Cardiac muscle cell (in vitro differentiated cells and primary cell): Measurements from ENCODE around the gene NAV2. TPM values are rescaled to one million over a fixed set of nuclear protein-coding genes. Genes with fewer than 3 reads are reported as not detected.

Experiments
- DNase-seq, 2 donors: peaks; one replicate each; pipeline versions ENCODE4 v3.0.0 to v3.0.0-alpha.2; 2010 to 2017; ENCODE audit warnings: low read depth in 1 of 2, low spot score in 1 of 2
- H3K27ac ChIP-seq: fragments of 200-600 bp; sonication (generic); 2 replicates; pipeline ENCODE4 v1.5.1; 2016
- H3K27me3 ChIP-seq: fragments of 200-600 bp; sonication (generic); 2 replicates; pipeline ENCODE4 v1.6.0; 2016; ENCODE audit warnings: control low read depth
- H3K36me3 ChIP-seq: fragments of 200-600 bp; sonication (generic); 2 replicates; pipeline ENCODE4 v1.5.1; 2016; ENCODE audit warnings: control low read depth
- H3K4me1 ChIP-seq: fragments of 200-600 bp; sonication (generic); 2 replicates; pipeline ENCODE4 v1.8.1; 2017; ENCODE audit warnings: low read depth, mild to moderate bottlenecking, mixed run types
- H3K4me3 ChIP-seq: fragments of 200-600 bp; sonication (generic); 2 replicates; pipeline ENCODE4 v1.5.1; 2016; ENCODE audit warnings: mild to moderate bottlenecking
- H3K9me3 ChIP-seq: fragments of 200-600 bp; sonication (generic); 2 replicates; pipeline ENCODE4 v1.5.1; 2017; ENCODE audit warnings: low read depth, mild to moderate bottlenecking, control low read depth
- CTCF ChIP-seq: IDR thresholded peaks from 2 replicates; pipeline ENCODE4 v1.5.1; 2012; ENCODE audit warnings: low read depth, mild to moderate bottlenecking, low read length
- polyA plus RNA-seq: library from polyadenylated mRNA; unstranded; fragments of >200 nt; fragmentation: Nextera tagmentation; extraction: Ambion mirVana; gene quantifications from 2 replicates; pipeline ENCODE4 v1.2.1, GENCODE V29; 2016
- total RNA-seq: library from RNA; depleted of rRNA; stranded (reverse); fragments of >200 nt; gene quantifications from 2 replicates; pipeline ENCODE4 v1.2.3, GENCODE V29; 2016

NAV2 gene
- total and polyA plus RNA-seq, 2 experiments from 2014 or later = 113 to 164 TPM

- Histone ChIP-seq H3K27me3 (peaks cover 81% of the 10 kb centered on the region), H3K27ac (no peak overlapping the region), H3K4me3 (no peak overlapping the region), H3K9me3 (no peaks in the 10 kb centered on the region), H3K36me3 (no peaks in the 10 kb centered on the region), H3K4me1 (peaks cover 4% of the 10 kb centered on the region)
- no peak for TF ChIP-seq CTCF
- DNase-seq = no peak
These were observed 7.3 kb downstream of the NAV2 start for GRCh38 chr11:19719960-19720359.

DNA sequence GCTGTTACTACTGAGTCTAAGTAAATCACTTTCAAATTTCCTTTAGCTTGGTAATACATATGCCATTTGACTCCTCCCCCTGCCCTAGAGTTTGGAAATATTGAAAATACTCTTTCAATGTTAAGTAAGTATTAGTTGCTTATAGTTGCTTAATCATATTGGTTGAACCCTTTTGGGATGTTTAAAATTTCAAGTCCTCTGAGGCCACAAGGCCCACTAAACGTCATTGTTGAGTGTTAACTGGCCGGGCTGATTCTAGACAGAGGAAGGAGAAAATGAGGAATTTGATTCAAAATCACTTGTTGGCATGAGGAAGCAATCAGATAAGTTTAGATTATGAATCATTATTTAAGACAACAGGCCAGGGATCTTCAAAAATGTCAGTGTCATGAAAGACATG is 8.5 kb downstream of the NAV2 start:
- H3K27ac ChIP-seq = no peak overlapping the region
- peaks cover 81% of the 10 kb centered on the region for H3K27me3 ChIP-seq
- H3K36me3 ChIP-seq = no peaks in the 10 kb centered on the region
- no peak for TF ChIP-seq CTCF
- no peak overlapping the region for H3K4me3 ChIP-seq
- no peaks in the 10 kb centered on the region for H3K4me1 ChIP-seq
- H3K9me3 ChIP-seq = no peaks in the 10 kb centered on the region
- no peak for DNase-seq

- TF ChIP-seq CTCF = no peak
- no peaks in the 10 kb centered on the region for H3K9me3 ChIP-seq
- no peak for DNase-seq
- peaks cover 84% of the 10 kb centered on the region for H3K27me3 ChIP-seq
- H3K4me1 ChIP-seq = no peaks in the 10 kb centered on the region
- no peak overlapping the region for H3K4me3 ChIP-seq
- H3K27ac ChIP-seq = no peak overlapping the region
- no peaks in the 10 kb centered on the region for H3K36me3 ChIP-seq
These were observed 10.1 kb downstream of the NAV2 start for GRCh38 chr11:19722702-19723101.

GRCh38 chr11:19723572-19724342 is 11.1 kb downstream of the NAV2 start:
- Histone ChIP-seq H3K27ac (no peak overlapping the region), H3K4me1 (no peaks in the 10 kb centered on the region), H3K9me3 (no peaks in the 10 kb centered on the region), H3K27me3 (peaks cover 89% of the 10 kb centered on the region), H3K4me3 (no peak overlapping the region), H3K36me3 (no peaks in the 10 kb centered on the region)
- DNase-seq = peak in 1 of 2 donors; percentile 21
- no peak for TF ChIP-seq CTCF

GRCh38 chr11:19724765-19725164 is 12.1 kb downstream of the NAV2 start:
- Histone ChIP-seq H3K27ac (no peak overlapping the region), H3K36me3 (no peaks in the 10 kb centered on the region), H3K4me1 (no peaks in the 10 kb centered on the region), H3K27me3 (peaks cover 92% of the 10 kb centered on the region), H3K4me3 (no peak overlapping the region), H3K9me3 (no peaks in the 10 kb centered on the region)
- DNase-seq = no peak
- no peak for TF ChIP-seq CTCF
